GM12891 (cell line): ENCODE data around the gene TEKT3.

Experiments used
- DNase-seq: peaks from one replicate; pipeline ENCODE4 v3.0.0; 2011; ENCODE audit warnings: low spot score; ENCODE audit not compliant: insufficient read length
- FAIRE-seq: peaks from 2 replicates; lab custom pipeline; 2011; peaks lifted over from hg19 to GRCh38; lab: Jason Lieb, UNC
- PAX5 ChIP-seq: IDR thresholded peaks from 2 replicates; pipeline ENCODE4 v1.6.1; 2011; ENCODE audit warnings: low read length, moderate library complexity, mild to moderate bottlenecking; ENCODE audit not compliant: insufficient read depth, severe bottlenecking
- POLR2A ChIP-seq: IDR thresholded peaks from 2 replicates; pipeline ENCODE4 v1.6.1; 2011; ENCODE audit warnings: low read depth, low read length, control low read depth
- POLR2AphosphoS5 ChIP-seq: IDR thresholded peaks from 2 replicates; pipeline ENCODE4 v1.6.1; 2011; ENCODE audit warnings: low read depth, low read length, control low read depth
- POU2F2 ChIP-seq: IDR thresholded peaks from 2 replicates; pipeline ENCODE4 v1.6.1; 2011; ENCODE audit warnings: low read depth, mild to moderate bottlenecking, control low read depth, low read length, moderate library complexity
- SPI1 ChIP-seq: IDR thresholded peaks from 2 replicates; pipeline ENCODE4 v1.6.1; 2011; ENCODE audit warnings: low read depth, low read length, control low read depth
- TAF1 ChIP-seq: IDR thresholded peaks from 2 replicates; pipeline ENCODE4 v1.6.1; 2011; ENCODE audit warnings: low read depth, low read length, control low read depth

The TEKT3 gene

DNA sequence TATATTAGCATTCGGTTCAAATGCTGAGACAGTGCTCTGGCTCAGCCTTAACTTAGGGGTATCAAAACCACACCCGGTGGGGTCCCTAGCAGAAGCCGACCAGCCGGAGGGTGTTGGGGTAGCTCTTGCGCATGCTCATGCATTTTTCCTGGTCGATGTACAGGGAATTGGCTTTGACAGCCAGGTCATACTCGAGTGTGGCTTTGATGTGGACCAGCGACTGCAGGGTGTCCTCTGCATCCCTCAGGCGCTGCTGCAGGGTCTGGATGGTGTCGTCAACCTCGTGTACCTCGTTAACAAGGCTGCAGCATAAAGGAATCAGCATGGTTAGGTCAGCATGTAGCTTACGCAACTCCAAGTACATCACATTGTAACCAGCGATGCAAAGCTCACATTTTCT is 37.5 kb downstream of the TEKT3 start:
- TF ChIP-seq POLR2AphosphoS5 (no peak), POU2F2 (no peak), PAX5 (no peak), POLR2A (no peak), TAF1 (no peak), SPI1 (no peak)
- no peak for FAIRE-seq
- no peak for DNase-seq

DNA sequence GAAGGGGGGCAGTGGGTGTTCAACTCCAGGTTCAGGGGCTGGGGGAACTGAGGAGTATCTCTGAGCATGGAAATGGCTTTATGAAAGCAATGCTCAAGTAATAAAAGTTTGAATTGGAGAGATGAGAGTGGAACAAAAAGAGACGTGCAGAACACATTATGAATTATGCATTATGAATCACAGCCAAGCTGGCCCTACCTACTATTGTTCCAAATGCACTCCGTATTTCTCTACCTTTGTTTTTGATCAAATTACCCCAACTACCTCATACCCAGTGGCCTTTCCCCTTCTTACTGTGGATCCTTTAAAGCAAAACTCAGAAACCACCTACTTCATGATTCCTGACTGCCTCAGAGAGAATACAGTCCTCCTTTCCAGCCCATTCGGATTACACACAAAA is 38.1 kb downstream of the TEKT3 start:
- no peak for TF ChIP-seq POU2F2
- no peak for TF ChIP-seq TAF1
- no peak for TF ChIP-seq POLR2AphosphoS5
- TF ChIP-seq SPI1, result no peak
- TF ChIP-seq POLR2A, result no peak
- TF ChIP-seq PAX5, result no peak
- FAIRE-seq (no peak), DNase-seq (no peak)

- DNase-seq (no peak), FAIRE-seq (no peak)
- no peak for TF ChIP-seq POLR2AphosphoS5
- no peak for TF ChIP-seq POLR2A
- TF ChIP-seq POU2F2, result no peak
- TF ChIP-seq PAX5, result no peak
- no peak for TF ChIP-seq TAF1
- TF ChIP-seq SPI1, result no peak
Measured at GRCh38 chr17:15301845-15302244, 39.6 kb downstream of the TEKT3 start.

- FAIRE-seq, result no peak
- TF ChIP-seq POLR2AphosphoS5, result no peak
- TF ChIP-seq PAX5, result no peak
- TF ChIP-seq TAF1, result no peak
- no peak for TF ChIP-seq POLR2A
- no peak for TF ChIP-seq SPI1
- no peak for DNase-seq
Measured at GRCh38 chr17:15298176-15298575, 43.2 kb downstream of the TEKT3 start.

GRCh38 chr17:15293558-15293957 is 47.8 kb downstream of the TEKT3 start:
- no peak for FAIRE-seq
- TF ChIP-seq TAF1 (no peak), PAX5 (no peak), POLR2A (no peak), POU2F2 (no peak), SPI1 (no peak), POLR2AphosphoS5 (no peak)
- DNase-seq, result no peak

GRCh38 chr17:15291674-15292361 is 49.6 kb downstream of the TEKT3 start:
- no peak for DNase-seq
- TF ChIP-seq PAX5 (no peak), POU2F2 (no peak)
- FAIRE-seq, result no peak

GRCh38 chr17:15290605-15291004 is 50.8 kb downstream of the TEKT3 start:
- FAIRE-seq, result no peak
- no peak for TF ChIP-seq POLR2AphosphoS5
- no peak for TF ChIP-seq POLR2A
- TF ChIP-seq TAF1, result no peak
- no peak for TF ChIP-seq POU2F2
- TF ChIP-seq SPI1, result no peak
- no peak for TF ChIP-seq PAX5
- no peak for DNase-seq

- FAIRE-seq (no peak), DNase-seq (no peak)
- TF ChIP-seq TAF1, result no peak
- no peak for TF ChIP-seq POU2F2
- TF ChIP-seq POLR2AphosphoS5, result no peak
- TF ChIP-seq POLR2A, result no peak
- no peak for TF ChIP-seq PAX5
Measured at GRCh38 chr17:15289285-15290183, 51.9 kb downstream of the TEKT3 start.

- DNase-seq (no peak), FAIRE-seq (no peak)
- no peak for TF ChIP-seq PAX5
- no peak for TF ChIP-seq POLR2A
- TF ChIP-seq POU2F2, result no peak
- TF ChIP-seq SPI1, result no peak
- TF ChIP-seq POLR2AphosphoS5, result no peak
- no peak for TF ChIP-seq TAF1
Measured at GRCh38 chr17:15288859-15289258, 52.5 kb downstream of the TEKT3 start.
